Measurements from ENCODE around the gene MLEC.

GRCh38 chr12:120654656-120655055, 32.3 kb upstream of the MLEC start:
- TF ChIP-seq CTCF (IDR thresholded peaks at IDR 0.05) (no peak), ZFX (IDR thresholded peaks at IDR 0.05; ENCODE audit: borderline replicate concordance) (no peak)

Data from 22Rv1 (cell line).